Activated T-cell treated with anti-CD3 and anti-CD28 coated beads for 1 hour (primary cell): ENCODE data around the gene BORCS5.
"Not testable (repeated sequence)": the region's sequence is repeated elsewhere in the genome, so short reads cannot be mapped to it uniquely, and the experiment has no call there.

ENCODE experiments used
- DNase-seq: peaks from one replicate; pipeline ENCODE4 v3.0.0-alpha.2; 2020; ENCODE audit warnings: low read depth

Gene BORCS5

GRCh38 chr12:12465522-12465921 is 108.6 kb downstream of the BORCS5 start:
- no peak for DNase-seq

- DNase-seq: no peak
Measured at GRCh38 chr12:12466157-12466556, 109.3 kb downstream of the BORCS5 start.

GRCh38 chr12:12467264-12467663 is 110.4 kb downstream of the BORCS5 start:
- no peak for DNase-seq

- no peak for DNase-seq
Measured at GRCh38 chr12:12467688-12468261, 110.9 kb downstream of the BORCS5 start.

- no peak for DNase-seq
Measured at GRCh38 chr12:12468575-12468974, 111.7 kb downstream of the BORCS5 start.

DNA sequence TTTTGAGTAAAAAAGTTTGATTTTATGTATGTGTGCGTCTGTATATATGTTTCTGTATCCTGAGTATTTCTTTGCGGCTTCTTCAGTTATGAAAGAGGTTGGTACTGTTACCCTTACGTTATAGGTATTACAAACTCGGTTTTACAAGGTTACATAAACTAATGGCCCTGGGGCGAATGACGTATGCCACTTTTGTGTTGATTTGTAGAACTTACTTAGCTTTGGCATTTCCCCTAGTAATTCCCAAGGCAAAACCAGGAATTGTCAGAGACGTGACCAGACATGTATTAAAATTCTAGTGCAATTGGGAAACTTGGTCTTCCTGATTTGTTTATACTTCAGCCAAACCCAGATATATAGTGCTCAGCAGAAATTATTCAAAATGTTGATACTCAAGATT is 112.5 kb downstream of the BORCS5 start:
- no peak for DNase-seq

GRCh38 chr12:12470751-12471306 is 114.0 kb downstream of the BORCS5 start:
- DNase-seq: no peak

DNA sequence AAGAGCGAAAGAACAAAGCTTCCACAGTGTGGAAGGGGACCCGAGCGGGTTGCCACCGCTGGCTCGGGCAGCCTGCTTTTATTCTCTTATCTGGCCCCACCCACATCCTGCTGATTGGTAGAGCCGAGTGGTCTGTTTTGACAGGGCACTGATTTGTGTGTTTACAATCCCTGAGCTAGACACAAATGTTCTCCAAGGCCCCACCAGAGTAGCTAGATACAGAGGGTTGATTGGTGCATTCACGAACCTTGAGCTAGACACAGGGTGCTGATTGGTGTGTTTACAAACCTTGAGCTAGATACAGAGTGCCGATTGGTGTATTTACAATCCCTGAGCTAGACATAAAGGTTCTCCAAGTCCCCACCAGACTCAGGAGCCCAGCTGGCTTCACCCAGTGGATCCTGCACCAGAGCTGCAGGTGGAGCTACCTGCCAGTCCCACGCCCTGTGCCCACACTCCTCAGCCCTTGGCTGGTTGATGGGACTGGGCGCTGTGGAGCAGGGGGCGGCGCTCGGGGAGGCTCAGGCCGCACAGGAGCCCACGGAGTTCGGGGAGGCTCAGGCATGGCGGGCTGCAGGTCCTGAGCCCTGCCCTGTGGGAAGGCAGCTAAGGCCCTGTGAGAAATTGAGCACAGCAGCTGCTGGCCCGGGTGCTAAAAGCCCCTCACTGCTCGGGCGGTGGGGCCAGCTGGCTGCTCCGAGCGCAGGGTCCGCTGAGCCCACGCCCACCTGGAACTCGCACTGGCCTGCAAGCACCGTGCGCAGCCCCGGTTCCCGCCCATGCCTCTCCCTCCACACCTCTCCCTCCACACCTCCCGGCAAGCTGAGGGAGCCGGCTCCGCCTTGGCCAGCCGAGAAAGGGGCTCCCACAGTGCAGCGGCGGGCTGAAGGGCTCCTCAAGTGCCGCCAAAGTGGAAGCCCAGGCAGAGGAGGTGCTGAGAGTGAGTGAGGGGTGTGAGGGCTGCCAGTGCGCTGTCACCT is 115.4 kb downstream of the BORCS5 start:
- DNase-seq: not testable (repeated sequence)

- DNase-seq: no peak
Measured at GRCh38 chr12:12473223-12473622, 116.3 kb downstream of the BORCS5 start.

GRCh38 chr12:12474471-12474928 is 117.6 kb downstream of the BORCS5 start:
- DNase-seq: no peak

GRCh38 chr12:12474931-12475795 is 118.3 kb downstream of the BORCS5 start:
- no peak for DNase-seq

DNA sequence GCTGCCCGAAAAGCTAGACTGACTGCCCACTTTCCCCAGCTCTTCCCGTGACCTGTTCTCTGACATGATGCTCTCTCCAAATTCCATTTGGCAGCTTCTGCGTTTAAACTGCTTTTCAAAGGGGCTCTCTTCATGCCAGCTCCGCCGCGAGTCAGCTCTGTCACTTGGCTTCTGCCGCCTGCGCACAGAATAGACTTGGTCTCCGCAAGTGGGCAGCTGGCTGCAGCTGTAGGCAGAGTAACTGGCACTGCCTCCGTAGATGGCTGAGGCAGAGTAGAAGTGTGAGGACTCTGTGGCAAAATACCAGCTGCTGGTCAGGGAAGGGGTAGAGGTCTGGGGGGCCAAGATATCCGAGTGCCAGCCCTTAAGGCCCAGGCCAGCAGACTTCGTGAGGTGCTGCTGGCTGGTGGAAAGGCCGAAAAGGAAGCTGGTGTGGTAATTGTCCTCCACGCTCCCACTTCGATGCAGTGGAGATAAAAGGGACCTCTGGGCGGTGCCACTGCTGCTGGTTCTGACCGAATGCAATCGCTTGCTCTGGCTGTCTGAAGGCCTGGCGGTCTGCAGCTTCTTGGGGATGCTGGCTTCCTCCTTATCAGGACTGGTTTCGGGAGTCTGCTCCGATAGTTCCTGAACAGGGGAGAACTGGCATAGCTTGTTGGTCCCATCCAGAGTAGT is 120.1 kb downstream of the BORCS5 start:
- no peak for DNase-seq

- DNase-seq: no peak
Measured at GRCh38 chr12:12477532-12477890, 120.6 kb downstream of the BORCS5 start.

- DNase-seq: no peak
Measured at GRCh38 chr12:12480074-12480473, 123.2 kb downstream of the BORCS5 start.

GRCh38 chr12:12481631-12482030 is 124.8 kb downstream of the BORCS5 start:
- DNase-seq: no peak

- no peak for DNase-seq
Measured at GRCh38 chr12:12482150-12482761, 125.4 kb downstream of the BORCS5 start.

DNA sequence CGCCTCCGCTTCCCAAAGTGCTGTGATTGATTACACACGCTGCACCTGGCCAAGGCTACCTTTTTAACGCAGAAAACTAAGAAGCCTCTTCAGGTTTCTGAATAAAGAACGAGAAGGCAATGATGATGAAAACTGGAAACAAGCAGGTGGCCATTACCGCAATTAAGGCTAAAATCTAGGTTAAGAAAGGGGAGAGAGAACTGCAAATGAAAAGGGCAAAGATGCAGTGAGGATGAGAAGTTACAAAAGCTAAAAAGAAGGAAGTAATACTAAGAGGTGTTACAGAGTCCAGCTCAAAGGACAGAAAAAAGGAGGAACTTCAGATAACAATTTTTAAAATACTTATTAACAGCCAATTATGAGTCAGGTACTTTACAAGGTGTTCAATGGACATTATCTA is 126.1 kb downstream of the BORCS5 start:
- no peak for DNase-seq

DNA sequence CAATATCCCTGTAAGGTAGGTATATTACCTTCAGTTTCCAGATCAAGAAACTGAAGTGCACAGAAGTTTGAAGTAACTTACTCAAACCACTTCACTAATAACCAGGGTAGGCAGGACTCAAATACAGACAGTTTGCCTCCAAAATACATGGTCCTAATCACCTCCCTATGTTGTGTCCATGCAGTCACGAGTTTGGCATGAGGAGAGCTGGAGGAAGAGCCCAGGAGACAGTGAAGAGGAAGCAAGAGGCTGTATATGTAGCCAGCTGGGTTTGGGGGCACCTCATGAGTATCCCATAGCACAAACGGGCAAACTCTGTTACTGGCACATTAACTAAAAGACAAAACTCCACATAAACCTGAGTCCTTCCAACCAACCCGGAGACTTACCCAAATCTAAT is 126.6 kb downstream of the BORCS5 start:
- no peak for DNase-seq

- no peak for DNase-seq
Measured at GRCh38 chr12:12486661-12487240, 129.9 kb downstream of the BORCS5 start.

DNA sequence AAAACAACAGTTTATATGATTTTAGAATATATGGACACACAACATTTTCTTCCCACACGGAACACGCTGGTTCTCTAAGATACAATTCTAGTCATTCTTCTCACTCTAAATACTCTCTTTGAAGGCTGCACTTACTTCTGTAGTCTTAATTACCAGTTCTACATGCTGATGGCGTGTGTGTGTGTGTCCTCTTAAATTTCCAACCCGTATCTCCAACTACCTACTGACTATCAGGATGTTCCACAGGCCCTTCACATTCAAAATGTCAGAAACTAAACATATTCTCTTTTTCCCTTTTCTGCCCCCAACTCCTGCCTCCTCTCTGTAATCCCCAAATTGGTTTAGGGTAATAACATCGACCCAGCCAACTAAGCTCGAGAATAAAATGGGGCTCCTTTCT is 130.6 kb downstream of the BORCS5 start:
- no peak for DNase-seq

DNA sequence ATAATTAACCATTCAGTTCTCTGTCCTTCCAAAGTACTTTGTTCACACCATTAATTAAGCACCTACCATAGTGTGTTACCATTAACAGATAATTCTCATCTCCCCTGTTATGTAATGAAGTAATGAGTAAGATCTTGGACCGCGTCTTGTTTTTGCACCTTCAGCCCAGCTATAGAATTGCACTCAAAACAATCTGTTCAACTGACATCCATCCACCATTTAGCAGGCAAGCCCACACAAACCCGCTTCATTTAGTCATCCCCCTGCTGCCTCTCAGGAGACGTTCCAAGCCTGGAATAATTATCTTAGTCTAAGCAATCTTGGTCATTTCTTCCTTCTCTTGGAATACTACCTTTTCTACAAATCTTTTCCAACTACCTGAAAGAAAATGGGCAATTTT is 131.4 kb downstream of the BORCS5 start:
- no peak for DNase-seq
